TTC549 (cell line): ENCODE results near the gene FFAR2.

Source experiments
- FAIRE-seq: peaks from 2 replicates; lab custom pipeline; 2012; peaks lifted over from hg19 to GRCh38; lab: Jason Lieb, UNC

The FFAR2 gene

DNA sequence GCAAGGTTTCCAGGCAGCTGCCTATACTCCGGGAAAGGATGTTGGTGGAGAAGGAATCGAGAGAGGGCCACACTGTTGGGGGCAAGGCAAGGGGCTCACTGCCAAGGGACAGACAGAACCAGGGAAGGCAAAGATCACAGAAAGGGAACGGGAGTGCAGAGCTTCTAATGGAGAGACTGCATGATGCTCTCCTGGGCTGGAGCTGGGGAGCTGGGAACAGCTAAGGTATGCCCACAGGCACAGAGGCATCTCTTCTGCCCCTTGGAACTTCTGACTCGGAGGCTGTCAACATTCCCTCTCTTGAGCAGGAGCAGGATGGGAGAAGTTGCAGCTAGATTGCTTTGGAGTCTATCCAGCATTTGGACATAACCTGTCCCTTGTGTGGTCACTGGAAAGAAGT lies 22.4 kb upstream of the FFAR2 start:
- no peak for FAIRE-seq

DNA sequence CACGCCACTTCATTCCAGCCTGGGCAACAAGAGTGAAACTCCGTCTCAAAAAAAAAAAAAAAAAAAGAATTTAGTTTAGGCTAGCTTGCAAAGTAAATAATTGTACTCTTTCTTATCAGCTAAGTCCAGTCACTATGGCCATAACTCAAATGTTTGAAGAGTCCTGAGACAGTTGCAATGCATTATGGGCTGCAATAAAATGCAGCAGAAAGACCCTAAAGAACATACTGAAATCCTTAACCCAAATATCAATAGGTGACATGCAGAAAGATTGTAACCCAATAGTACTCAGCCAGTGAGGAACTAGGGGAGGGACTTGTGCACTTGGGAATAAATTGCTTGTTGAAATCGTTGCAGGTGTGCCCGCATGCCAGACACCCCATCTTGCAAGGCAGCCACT lies 20.9 kb upstream of the FFAR2 start:
- no peak for FAIRE-seq

DNA sequence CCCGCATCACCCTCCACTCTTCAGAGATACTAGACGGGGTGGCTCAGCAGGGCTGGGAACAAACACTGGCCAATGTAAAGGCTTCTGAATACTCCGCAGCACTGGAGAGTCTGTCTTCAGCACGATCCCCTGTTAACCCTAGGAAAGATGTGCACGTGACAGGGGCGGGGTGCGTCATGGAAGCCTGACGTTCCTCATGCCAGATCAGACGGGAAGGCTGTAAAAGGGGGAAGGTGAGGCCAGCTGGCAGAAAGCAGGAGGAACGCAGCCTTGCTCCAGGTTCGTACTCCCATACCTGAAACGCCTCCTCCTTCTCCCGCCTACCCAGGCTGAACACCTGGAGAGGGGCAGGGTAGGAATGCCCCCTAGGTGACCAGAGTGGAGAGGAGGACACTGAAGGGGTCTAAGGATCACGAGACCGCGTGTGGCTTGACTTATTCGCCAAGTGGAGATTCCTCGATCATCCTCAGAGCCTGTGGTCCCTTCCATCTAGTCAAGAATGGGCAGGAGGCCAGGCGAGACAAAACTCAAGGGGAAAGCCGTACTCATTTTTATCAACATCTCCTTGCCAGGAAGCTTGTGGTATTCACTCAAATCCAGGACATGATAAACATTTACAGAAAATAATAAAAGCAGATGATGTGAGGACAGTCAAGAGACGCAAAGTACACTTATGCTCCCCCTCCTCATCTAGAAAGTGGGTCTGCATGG lies 18.2 kb upstream of the FFAR2 start:
- FAIRE-seq, result no peak

DNA sequence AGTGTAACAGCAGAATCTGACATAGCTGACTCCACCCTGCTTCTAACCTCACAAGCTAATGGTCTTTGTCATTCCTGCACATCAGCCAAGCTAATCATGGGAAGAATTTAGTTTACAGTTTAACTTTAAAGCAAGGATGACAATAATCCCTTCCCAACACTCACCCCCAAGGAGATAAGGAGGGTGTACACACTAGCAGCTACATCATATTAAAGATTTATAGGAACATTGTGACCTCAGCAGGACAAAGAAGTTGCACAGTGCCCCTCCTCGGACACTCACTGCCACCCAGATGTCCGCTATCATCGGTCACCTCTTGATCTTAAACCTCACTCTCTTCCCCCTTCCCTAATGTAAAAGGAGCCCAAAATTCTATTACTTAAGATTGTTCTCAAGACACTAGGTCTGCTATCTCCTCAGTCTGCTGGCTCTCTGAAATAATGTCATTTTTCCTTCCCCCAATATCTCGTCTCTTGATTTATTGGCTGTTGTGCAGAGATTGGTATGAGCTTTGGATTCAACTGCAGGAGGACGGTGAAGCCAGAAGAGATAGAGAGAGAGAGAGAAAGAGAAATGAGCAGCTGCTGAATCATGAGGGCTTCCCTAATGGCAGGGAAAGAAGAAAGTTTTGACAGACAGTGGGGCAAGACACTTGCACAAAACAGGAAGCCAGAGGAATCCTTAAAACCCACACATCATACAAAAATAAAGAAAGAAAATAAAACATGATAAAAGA lies 17.5 kb upstream of the FFAR2 start:
- no peak for FAIRE-seq

DNA sequence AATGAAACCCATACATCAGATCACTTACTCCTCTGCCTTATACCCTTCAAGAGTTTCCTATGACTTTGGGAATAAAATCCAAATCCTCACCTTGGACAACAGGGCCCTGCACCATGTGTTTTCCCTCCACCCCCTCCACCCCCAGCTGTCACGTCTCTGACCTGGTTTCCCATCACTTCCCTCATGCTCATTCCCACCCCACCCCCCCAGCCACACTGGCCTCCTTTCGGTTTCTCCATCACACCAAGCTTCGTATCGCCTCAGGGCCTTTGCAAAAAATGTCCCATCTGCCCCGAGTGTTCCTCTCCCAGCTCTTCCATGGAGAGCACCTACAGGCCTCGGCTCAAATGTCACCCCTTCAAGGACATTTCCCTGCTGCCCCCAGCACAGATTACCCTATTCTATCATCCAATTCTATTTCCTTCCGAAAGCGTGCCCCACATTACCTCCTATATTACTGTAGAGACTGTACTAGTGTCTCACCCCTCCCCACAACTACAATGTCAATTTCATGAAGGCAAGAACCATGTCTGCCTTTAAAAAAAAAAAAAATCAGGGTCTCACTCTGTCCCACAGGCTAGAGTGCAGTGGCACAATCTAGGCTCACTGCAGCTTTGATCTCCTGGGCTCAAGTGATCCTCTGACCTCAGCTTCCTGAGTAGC lies 16.8 kb upstream of the FFAR2 start:
- no peak for FAIRE-seq

DNA sequence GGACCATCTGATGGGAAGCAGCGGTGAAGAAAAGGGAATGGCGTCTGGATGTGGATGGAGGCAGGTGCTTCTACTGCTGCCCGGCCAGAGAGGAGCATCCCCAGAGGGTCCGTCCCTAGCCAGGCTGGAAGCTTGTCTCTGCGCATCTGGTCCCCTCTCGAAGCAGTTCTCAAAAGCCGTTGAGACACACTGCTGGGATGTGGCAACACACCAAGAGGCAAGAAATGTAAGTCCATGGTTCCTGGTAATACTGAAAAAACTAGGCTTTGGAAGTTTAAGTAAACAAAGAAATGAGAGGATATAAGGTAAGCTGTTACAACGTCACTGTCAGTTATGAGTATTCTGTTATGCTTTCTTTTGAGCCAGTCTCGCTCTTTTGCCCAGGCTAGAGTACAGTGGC lies 15.1 kb upstream of the FFAR2 start:
- FAIRE-seq, result no peak

DNA sequence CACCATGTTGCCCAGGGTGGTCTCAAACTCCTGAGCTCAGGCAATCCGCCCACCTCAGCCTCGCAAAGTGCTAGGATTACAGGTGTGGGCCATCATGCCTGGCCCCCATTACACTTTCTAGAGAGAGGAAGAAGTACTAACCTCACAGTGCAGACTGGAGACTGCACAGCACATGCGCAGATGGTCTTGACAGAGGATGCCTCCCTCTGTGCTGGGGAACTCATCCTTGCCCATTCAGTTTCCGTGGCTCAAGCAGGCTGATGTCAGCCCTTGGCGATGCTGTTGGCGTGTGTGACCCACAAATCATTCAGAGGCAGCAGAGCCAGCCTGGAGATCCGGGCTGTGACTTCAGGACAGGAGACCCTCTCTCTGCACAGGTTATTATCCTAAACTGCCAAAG lies 14.6 kb upstream of the FFAR2 start:
- no peak for FAIRE-seq

DNA sequence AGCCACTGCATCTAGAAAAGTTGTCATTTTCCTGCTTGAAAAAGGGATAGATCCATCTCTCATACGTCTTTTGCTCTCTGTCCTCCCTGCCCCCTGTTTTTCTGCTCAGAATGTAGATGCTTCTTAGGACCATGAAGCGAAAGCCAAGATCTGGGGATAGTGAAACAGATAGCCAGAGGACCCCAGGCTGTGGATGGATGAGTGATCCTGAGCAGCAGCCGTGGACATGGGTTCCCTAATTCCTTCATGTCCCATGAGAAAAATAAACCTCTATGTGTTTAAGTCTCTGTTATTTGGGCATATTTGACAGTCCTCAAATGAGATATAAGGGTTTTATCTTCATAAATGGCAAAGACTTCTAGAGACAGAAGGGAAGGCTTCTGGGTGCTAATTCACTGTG lies 12.2 kb upstream of the FFAR2 start:
- no peak for FAIRE-seq

DNA sequence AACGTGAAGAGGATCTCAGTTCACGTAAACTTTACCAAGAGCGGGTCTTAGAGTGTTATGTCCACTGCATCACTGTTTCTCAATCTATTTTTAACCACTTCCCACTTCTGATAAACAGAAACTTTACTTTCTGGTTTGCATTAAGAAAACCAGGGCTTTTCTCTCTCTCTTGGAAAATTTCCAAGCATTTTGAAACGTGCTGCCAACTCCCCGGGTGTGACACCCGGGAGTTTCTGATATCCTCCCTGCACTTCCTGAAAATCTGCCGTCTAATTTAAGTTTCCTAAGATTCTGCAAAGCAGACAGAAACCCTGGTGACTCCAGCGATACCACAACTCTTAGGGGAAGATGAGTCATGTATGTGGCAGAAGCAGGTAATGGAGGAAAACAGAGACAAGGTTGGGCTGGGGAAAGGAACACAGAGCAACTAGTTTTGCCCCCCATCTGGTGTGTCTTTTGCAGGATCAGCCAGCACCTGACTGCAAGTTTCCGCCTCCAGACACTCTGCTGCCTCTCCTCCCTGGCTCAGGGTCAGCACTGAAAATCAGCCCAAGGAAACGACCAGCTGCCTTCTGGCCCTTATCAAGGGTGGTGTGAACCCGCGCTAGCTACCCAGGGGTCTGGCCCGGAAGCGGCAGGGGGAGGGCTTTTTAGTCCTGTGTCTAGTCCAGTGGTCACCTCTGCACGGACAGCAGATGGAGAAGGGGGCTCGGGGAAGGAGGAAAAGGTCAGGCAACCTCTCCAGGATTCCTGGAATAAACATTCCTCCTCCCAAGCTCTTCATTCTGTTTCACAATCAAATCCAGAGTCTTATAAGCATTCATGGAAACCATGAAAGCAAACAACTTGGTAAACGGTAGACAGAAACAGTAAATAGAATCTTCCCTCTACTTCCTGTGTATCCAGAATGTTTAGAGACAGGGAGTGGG lies 11.3 kb upstream of the FFAR2 start:
- FAIRE-seq, result no peak

DNA sequence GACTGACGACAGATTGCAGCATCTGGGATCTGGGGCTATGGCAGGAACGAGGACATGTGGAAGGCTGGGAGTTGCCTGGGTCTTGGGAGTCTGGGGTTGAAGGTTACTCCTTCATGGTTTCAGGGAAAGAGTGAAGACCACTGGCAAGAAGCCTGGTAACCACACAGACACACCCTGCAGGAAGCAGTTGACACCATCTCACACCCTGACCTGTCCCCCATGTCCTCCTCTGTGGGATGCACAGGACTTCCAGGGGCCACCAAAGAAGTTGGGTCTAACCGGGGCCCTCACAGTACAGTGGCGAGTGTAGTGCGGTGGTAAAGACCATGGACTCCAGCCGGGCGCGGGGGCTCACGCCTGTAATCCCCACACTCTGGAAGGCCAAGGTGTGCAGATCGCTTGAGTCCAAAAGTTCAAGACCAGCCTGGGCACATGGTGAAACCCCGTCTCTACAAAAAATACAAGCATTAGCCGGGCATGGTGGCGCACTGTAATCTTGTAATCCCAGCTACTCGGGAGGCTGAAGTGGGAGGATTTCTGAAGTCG lies 10.6 kb upstream of the FFAR2 start:
- FAIRE-seq, result no peak

DNA sequence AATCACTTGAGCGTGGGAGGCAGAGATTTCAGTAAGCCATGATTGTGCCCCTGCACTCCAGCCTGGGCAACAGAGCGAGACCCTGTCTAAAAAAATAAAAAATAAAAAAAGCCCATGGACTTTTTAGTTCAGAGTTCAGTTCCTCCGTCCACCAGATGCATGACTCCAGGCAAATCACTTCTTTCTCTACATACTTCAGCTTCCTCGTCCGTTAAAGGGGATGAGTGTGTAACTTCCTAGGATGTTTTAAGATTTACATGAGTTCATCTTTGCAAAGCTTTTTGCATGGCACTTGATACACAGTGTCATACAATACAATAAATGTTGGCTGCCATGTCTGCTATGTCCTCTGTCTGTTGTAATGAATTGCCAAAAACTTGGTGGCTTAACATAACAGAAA lies 10.0 kb upstream of the FFAR2 start:
- FAIRE-seq, result no peak

DNA sequence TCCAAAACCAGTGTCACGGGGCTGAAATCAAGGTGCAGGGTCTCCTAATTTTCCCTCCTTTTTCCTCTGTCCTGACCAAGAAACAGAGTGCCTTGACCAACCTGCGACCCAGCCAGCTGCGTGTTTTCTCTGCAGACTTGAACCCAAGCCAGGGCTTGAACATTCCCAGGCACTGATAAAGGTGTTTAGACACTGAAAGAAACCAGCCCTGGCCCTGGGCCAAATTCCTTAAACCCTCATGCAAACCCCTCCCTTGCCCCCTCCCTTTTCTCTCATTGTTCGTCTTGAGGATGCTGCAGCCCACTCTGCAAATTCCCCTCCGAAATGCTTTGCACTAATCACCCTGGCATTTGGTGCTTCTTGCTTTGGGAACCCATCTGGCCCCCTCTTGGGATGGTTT lies 9.5 kb upstream of the FFAR2 start:
- FAIRE-seq, result no peak

DNA sequence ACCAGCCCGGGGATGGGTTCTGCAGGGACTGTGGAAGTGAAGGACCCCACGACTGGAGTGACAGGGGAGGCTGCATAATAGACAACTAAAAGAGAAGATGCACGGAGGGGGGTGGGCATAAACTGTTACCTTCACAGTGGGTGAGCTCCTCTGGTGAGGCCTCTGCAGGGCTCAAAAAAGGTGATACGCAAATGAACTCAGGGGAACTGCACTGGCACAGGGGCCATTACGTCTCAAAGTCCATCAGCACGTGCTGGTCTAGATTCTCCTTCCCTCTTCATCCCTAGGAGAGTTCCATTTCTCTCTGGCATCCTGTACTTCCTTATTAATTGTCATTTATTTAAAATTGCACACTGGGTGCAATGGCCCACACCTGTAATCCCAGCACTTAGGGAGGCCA lies 8.1 kb upstream of the FFAR2 start:
- FAIRE-seq, result no peak

DNA sequence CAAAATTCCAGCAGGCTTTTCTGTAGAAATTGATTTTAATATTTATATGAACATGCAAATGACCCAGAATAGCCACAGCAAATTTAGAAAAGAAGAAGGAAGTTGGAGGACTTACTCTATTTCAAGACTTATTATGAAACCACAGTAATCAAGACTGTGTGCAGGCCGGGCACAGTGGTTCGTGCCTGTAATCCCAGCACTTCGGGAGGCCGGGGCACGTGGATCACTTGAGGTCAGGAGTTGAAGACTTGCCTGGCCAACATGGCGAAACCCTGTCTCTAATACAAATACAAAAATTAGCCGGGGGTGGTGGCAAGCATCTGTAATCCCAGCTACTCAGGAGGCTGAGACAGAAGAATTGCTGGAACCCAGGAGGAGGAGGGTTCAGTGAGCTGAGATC lies 6.0 kb upstream of the FFAR2 start:
- no peak for FAIRE-seq

DNA sequence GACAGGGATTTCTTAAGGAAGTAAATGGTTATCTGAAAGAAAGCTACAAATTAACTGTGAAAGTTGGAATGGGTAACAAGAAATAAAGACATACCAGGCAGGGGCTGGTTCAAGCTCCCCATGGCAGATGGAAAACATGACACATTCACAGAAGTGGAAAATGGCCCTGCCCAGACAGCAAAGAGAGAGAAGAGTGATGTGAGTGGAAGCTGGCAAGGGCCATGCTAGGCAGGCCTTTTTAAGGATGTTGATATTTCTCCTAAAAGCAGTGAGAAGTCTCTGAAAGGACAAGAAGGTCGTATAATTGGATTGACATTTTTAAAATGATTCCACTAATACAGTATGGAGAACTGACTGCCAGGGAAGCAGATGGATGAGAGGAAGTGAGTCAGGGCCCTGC lies 3.3 kb upstream of the FFAR2 start:
- no peak for FAIRE-seq

DNA sequence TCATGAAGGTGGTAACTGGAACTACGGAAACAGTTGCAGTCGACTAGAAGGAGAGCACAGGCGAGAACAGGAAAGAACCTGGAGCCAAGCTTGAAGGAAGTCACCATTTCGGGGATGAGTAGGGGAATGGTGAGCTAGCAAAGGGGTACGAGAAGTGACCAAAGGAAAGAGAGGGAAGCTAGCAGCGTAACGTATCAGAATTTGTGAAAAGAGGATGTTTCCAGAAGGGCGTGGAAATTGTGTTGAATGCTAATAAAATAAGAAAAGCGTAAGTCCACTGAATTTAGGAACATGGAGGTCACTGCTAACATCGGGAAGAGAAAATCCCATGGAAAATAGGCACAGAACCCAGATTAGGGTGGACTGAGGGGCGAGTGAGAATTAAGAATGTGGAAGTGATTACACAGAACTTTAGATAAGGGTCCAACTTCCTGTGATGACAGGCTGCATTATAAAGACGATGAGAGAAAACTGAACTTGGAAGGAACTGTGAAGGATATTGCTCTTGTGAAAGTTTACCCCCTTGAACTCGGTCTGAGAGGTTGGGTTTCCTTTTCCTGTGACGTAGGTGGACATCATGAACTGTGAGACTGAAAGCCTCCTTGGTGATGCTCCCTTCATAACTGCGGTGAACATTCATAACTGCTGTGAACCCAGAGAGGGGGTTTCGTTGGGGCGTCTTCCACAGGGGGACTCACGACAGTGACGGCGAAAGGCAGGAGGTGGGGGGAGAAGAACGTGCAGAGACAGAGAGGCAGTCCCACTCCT lies 2.0 kb upstream of the FFAR2 start:
- no peak for FAIRE-seq

DNA sequence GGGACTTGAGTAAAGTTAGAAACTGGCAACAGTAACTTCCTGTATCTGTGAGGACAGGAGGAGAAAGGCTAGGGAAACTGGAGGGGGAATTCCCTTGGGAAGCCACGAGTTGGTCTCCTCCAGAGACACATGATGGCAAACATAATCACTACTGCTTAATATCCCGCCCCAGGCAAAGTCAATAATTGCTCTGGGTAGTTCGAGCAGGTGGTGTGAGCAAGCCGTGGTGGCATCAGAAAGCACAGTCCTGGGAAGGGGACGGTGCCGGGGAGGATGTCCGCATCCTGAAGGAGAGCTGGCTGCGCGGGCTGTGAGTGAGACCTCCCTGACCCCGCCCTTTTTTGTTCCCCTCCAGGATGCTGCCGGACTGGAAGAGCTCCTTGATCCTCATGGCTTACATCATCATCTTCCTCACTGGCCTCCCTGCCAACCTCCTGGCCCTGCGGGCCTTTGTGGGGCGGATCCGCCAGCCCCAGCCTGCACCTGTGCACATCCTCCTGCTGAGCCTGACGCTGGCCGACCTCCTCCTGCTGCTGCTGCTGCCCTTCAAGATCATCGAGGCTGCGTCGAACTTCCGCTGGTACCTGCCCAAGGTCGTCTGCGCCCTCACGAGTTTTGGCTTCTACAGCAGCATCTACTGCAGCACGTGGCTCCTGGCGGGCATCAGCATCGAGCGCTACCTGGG lies 1.4 kb downstream of the FFAR2 start:
- no peak for FAIRE-seq

DNA sequence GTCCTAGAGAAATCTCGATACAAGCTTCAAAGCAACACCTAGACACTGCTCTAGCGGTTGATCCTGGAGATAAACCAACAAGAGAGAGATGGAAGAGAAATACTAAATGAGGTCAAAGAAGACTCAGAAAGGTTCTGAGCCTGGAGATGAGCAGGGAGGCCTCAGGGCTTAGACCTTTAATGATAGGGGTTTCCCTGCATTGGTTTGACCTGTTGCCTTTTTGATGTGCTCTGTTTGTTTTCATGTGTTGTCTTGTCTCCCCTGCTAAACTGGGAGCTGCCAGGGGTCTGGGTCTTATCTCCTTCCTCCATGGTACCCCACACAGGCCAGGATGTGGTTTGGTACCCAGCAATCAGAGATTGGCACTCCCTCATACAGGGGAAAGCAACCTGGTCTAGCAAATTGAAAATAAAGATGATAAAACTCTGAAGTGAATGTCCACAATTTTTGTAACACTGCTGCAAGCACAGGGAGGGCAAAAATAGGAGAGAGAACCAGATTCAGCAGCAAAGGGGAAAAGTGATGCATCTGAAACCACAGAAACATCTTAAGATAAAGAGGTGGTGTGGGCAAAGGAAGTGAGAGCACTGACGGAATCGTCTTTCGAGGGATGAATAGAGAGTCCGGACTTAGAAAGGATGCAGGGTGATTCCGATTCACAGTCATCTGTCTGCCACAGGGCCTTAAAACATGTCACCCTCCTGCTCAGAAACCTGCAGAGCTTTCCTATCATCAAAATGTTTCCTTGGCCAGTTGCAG lies 3.5 kb downstream of the FFAR2 start:
- no peak for FAIRE-seq

DNA sequence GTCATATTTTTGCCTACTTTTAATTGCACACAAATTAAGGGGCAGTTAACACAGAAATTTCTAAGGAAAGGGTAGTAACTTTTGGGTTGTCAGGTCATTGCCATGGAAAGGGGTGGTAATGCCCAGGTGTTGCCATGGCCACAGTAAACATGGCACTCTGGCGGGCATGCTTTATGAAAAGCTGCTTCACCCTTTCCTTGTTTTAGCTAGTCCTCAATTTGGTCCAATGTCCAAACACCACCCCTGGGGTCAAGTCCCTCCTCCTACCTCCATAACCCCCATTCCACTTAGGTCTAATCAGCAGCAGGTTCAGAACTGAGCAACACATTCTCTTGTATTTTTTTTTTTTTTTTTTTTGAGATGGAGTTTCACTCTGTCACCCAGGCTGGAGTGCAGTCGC lies 6.6 kb downstream of the FFAR2 start:
- no peak for FAIRE-seq

DNA sequence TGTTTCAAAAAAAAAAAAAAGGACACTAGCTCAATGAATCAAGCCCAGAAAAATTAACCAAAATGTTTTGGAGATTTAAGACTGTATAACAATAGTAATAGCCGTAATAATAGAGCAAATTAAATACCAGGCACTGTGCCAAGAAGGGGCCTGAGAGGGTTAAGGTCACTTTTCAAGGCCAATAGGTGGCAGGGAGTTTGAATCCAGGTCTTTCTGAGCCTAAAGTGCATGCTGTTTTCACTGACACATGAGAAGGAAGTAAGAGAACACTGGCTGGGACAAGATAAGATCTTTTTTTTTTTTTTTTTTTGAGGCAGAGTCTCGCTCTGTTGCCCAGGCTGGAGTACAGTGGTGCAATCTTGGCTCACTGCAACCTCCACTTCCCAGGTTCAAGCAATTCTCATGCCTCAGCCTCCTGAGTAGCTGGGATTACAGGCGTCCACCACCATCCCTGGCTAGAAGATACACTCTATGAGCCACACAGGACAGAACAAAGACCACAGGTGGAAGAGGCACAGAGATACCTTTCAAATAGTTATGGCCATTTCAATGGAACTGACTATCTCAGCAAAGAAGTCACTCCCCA lies 7.7 kb downstream of the FFAR2 start:
- no peak for FAIRE-seq
